Measurements from ENCODE around the gene KLF11.

Gene KLF11

GRCh38 chr2:10016802-10017258 lies 26.5 kb upstream of the KLF11 start:
- no peak overlapping the region for H3K4me2 ChIP-seq (ENCODE audit: low read length)
- no peaks in the 10 kb centered on the region for H3K9me3 ChIP-seq (ENCODE audit: control insufficient read depth, low read length)
- H3K36me3 ChIP-seq (ENCODE audit: control insufficient read depth, insufficient read depth, low read length), result no peaks in the 10 kb centered on the region
- peaks cover 3% of the 10 kb centered on the region for H3K4me1 ChIP-seq
- TF ChIP-seq CTCF (IDR thresholded peaks at IDR 0.05), result no peak
- no peak overlapping the region for H3K9ac ChIP-seq
- H3K27ac ChIP-seq, result no peak overlapping the region
- no peaks in the 10 kb centered on the region for H3K27me3 ChIP-seq (ENCODE audit: control insufficient read depth, insufficient read depth, low read length)
- no peaks in the 10 kb centered on the region for H3K79me2 ChIP-seq
- no peak overlapping the region for H2AFZ ChIP-seq
- no peak overlapping the region for H3K4me3 ChIP-seq (ENCODE audit: low read depth, low read length)

GRCh38 chr2:10017313-10017941 lies 25.9 kb upstream of the KLF11 start:
- no peaks in the 10 kb centered on the region for H3K27me3 ChIP-seq (ENCODE audit: control insufficient read depth, insufficient read depth, low read length)
- peaks cover 9% of the 10 kb centered on the region for H3K4me1 ChIP-seq
- H3K9me3 ChIP-seq (ENCODE audit: control insufficient read depth, low read length), result no peaks in the 10 kb centered on the region
- no peak overlapping the region for H3K4me2 ChIP-seq (ENCODE audit: low read length)
- no peaks in the 10 kb centered on the region for H3K79me2 ChIP-seq
- H3K36me3 ChIP-seq (ENCODE audit: control insufficient read depth, insufficient read depth, low read length), result no peaks in the 10 kb centered on the region
- H3K4me3 ChIP-seq (ENCODE audit: low read depth, low read length), result no peak overlapping the region
- no peak overlapping the region for H3K27ac ChIP-seq
- TF ChIP-seq CTCF (IDR thresholded peaks at IDR 0.05), result no peak
- H3K9ac ChIP-seq, result no peak overlapping the region
- no peak overlapping the region for H2AFZ ChIP-seq

- Histone ChIP-seq H2AFZ (no peak overlapping the region), H3K79me2 (no peaks in the 10 kb centered on the region), H3K36me3 (ENCODE audit: control insufficient read depth, insufficient read depth, low read length) (no peaks in the 10 kb centered on the region), H3K9me3 (ENCODE audit: control insufficient read depth, low read length) (no peaks in the 10 kb centered on the region), H3K27ac (no peak overlapping the region), H3K4me1 (peaks cover 21% of the 10 kb centered on the region), H3K4me3 (ENCODE audit: low read depth, low read length) (no peak overlapping the region), H3K4me2 (ENCODE audit: low read length) (no peak overlapping the region), H3K27me3 (ENCODE audit: control insufficient read depth, insufficient read depth, low read length) (no peaks in the 10 kb centered on the region), H3K9ac (no peak overlapping the region)
- TF ChIP-seq CTCF (IDR thresholded peaks at IDR 0.05), result no peak
Observed at GRCh38 chr2:10019174-10019573, 24.2 kb upstream of the KLF11 start.

GRCh38 chr2:10019602-10020400 lies 23.5 kb upstream of the KLF11 start:
- no peak overlapping the region for H3K9ac ChIP-seq
- H3K79me2 ChIP-seq, result no peaks in the 10 kb centered on the region
- peaks cover 21% of the 10 kb centered on the region for H3K4me1 ChIP-seq
- no peak overlapping the region for H3K4me3 ChIP-seq (ENCODE audit: low read depth, low read length)
- H3K27ac ChIP-seq, result no peak overlapping the region
- H3K27me3 ChIP-seq (ENCODE audit: control insufficient read depth, insufficient read depth, low read length), result no peaks in the 10 kb centered on the region
- no peaks in the 10 kb centered on the region for H3K9me3 ChIP-seq (ENCODE audit: control insufficient read depth, low read length)
- TF ChIP-seq CTCF (IDR thresholded peaks at IDR 0.05), result no peak
- no peaks in the 10 kb centered on the region for H3K36me3 ChIP-seq (ENCODE audit: control insufficient read depth, insufficient read depth, low read length)
- no peak overlapping the region for H2AFZ ChIP-seq
- no peak overlapping the region for H3K4me2 ChIP-seq (ENCODE audit: low read length)
